GM19468 (cell line): ENCODE data around the gene SLC23A2.
"Not testable (repeated sequence)": the region's sequence is repeated elsewhere in the genome, so short reads cannot be mapped to it uniquely, and the experiment has no call there.

Experiments used
- ATAC-seq: cut with Tn5 transposase; IDR thresholded peaks from one replicate; pipeline ENCODE4 v1.9.1; 2021; ENCODE audit warnings: mild to moderate bottlenecking, moderate library complexity, moderate number of reproducible peaks; ENCODE audit not compliant: unreplicated experiment; ENCODE audit errors: extremely low read depth

SLC23A2 gene

DNA sequence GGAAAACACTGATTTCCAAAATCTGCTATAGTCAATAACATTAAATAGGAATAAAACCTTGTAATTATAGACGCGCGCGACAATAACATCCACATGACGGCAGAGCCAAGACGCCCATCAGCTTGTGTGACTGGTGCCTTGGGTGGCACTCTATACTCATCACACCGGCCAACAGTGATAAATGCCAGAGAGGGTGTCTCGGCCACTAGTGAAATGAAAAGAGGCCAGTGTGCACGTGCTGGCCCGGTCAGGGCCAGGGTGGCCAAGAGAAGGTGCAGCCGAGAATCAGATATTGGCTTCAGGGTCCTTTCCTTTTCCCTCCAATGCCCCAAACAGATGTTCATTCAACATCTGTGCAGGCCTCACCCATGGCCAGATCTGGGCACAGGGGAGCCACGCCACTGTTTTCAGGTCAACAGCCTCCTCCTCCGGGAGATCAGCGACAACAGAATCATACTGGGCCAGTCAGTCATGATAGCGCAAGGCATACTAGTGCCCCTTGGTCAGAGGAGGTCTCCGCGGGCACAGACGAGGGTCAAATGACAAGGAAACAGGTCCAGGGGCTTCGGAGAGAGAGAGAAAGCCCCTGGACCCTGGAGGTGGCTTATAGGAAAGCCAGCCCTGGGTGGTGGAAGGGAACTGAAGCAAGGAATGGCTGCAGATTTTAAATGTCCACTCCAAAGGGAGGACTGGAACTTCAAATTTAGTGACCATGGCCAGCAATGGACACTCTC lies 145.1 kb downstream of the SLC23A2 start:
- no peak for ATAC-seq

DNA sequence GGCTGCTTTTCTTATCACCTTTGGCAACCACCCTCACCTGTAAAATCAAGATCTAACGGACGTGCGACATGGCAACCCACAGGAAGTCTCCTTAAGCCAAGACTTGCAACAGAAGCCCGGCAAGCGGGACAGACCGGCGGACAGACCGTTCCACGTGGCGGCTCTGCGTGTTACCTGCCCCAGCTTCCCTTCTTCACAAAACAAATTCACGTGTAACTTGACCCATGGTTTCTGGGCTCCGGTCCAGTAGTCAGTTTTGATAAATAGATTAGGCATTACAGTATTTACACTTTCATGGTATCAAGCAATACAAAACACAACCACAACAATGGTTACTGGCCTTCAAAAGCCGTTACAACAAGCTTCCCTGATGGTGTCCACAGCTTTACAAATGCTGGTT lies 145.8 kb downstream of the SLC23A2 start:
- ATAC-seq, result no peak

DNA sequence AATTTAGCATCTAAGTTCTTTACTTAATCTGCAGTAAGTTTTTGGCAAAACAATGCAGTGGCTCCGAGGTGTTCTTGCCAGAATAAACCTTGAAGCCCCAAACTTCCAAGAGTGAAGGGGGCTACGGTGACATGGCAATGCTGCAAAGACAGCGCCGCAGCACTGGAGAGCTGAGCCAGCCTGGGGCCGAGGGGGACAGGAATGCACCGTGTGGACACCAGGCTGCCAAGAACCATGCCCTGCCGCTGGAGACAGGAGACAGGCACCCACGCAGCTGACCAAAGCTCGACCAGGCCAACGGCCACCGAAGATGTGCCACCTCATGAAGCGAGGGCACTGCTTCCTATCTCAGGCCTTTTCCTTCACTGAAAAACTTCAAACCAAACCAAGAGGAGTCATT lies 146.2 kb downstream of the SLC23A2 start:
- ATAC-seq, result no peak

DNA sequence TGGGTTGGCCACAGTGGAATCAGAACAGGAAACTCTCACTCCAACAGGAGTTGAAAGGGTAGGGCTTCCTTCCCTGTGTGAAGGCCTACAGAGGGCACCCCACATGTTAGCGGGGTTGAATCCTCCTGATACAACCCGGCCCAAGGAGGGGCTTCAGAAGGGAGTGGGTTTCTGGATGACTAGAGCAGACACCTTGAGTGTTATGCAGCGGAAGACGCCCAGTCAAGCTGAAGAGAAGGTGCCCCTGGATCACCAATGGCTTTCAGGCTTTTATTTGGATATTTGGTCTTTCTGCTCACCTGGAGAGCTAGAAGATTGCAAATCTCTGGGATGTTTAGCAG lies 146.8 kb downstream of the SLC23A2 start:
- ATAC-seq, result no peak

DNA sequence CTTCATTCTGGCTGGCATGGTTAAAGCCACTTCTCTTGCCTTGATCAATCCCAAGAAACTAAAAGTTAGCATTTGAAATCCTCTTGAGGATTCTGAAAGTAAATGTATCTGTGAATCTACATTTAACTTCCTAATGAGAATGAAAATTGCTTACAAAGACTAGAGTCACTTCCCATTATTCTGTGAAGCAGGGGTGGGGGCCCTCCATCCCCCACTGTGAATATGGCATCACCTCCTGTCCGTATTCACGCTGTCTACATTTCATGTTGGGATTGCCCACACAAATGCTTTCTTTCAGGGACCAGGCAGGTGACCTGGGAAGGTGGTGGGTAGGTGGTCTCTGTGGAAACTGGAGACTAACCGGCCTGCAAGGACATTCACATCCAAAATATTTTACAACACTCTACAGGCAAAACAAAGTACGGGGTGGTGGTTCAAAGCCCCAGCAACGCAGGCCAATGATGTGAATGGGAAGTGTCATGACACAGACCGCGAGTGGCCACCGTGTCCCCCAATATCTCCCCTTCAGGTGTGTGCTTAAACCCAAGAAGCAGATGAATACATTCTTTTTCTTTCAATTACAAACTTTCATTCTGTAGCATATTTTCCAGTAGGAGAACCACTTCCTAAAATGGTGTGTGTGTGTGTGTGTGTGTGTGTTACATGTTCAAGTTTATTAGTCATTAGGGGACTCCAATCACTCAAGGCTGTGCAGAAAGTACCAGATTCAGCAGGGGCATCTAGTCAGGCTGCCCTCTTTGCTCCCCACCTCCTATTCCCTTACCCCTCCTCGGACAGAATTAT lies 147.4 kb downstream of the SLC23A2 start:
- no peak for ATAC-seq

DNA sequence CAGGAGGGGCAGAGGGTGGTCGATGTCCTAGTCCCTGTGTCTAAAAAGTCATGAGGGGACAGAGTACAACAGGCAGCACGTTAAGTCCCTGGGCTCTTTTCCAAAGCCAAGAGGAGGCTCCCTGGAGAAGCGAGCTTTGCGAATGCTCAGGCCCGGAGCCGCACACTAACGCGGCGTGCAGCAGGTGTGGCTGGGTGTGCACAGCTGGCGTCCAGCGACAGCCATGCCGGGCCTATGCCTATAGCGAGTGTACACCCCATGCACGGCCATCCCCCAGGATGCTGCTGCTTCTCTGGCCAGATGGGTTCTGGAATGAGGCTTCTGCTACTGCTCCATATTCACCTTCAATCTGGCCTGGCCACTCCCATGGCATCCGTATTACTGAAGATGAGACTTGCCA lies 148.3 kb downstream of the SLC23A2 start:
- no peak for ATAC-seq

DNA sequence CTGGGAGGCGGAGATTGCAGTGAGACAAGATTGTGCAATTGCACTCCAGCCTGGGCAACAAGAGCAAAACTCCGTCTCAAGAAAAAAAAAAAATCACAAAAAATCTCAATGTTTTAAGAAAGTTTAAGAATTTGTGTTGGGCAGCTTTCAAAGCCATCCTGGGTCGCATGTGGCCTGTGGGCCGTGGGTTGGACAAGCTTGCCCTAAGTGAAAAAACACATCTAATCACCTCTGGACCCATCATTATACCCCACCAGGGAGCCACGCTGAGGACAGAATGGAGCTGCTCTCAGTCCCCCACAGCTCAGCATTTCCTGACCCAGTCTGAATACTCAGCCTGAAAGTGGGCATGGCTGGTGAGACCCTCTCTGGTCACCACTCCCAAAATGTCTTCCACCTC lies 150.3 kb downstream of the SLC23A2 start:
- ATAC-seq, result no peak

DNA sequence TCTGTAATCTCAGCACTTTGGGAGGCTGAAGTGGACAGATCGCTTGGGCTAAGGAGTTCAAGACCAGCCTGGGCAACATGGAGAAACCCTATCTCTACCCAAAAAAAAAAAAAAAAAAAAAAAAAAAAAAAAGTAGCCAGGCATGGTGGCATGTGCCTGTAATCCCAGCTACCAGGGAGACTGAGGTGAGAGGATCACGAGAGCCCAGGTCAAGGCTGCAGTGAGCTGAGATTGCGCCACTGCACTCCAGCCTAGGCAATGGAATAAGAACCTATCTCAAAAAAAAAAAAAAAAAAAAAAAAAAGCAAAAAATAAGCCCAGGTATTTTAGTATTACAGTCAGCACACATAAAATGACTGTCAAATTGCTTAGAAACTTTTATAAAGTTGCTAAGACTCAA lies 152.5 kb downstream of the SLC23A2 start:
- ATAC-seq, result not testable (repeated sequence)

DNA sequence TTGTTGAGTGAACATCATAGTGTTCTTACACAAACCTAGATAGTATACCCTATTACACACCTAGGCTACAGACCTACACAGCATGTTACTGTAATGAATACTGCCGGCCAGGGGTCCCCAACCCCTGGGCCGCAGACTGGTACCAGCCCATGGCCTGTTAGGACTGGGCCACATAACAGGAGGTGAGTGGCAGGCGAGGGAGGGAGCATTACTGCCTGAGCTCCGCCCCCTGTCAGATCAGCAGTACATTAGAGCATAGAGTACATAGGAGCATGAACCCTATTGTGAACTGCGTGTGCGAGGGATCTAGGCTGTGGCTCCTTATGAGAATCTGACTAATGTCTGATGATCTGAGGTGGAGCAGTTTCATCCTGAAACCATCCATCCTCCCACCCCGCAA lies 153.3 kb downstream of the SLC23A2 start:
- no peak for ATAC-seq

DNA sequence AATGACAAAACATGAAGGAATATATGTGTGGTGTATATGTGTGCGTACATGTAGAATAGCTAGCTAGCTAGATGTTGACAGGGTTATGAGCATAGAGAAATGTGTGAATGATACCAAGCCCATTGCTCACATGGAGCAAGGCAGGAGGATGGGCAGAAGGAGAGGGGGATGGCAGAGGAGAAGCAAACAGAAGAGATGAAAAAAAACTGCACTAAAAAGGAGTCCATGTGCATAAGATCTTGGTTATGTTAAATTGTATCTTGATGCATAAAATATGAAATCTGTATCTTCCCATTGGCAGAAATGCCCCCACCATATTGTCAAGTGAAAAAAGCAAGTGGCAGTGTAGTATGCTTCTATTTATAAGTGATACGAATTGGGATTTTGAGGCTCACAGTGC lies 154.5 kb downstream of the SLC23A2 start:
- ATAC-seq, result no peak

DNA sequence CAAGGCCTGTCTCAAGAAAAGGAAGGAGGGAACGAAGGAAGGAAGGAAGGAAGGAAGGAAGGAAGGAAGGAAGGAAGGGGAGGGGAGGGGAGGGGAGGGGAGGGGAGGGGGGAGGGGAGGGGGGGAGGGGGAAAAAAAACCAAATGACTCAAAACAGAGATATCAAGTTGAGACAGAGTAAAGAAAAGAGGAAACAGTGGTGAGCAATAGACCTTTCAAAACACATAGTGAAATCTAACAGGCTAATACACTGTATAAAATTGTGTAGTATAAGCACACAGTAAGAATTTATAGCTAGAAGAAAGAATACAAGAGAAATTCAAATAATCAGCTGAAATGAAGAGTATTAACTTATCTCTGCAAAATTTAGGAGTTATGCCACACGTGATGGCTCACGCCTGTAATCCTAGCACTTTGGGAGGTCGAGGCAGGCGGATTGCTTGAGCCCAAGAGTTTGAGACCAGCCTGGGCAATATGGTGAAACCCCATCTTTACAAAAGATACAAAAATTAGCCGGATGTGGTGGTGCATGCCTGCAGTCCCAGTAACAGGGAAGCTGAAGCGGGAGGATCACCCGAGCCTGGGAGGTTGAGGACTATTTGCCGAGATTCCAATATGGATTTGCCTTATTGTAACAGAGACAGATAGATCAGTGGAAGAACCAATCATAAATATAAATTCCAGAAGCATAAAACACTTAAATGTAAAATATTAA lies 156.4 kb downstream of the SLC23A2 start:
- ATAC-seq, result no peak

DNA sequence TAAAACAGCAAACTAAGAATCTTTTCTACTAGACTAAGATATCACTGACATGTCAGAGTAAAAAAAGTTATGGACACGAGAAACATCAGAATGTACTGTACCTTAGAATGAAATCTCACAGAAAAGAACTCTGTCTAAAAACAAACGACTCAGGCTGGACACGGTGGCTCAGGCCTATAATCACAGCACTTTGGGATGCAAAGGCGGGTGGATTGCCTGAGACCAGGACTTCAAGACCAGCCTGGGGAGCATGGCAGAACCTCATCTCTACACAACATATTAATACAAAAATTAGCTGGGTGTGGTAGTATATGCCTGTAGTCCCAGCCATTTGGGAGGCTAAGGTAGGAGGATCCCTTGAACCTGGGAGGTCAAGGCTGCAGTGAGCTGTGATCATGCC lies 157.0 kb downstream of the SLC23A2 start:
- ATAC-seq, result no peak

DNA sequence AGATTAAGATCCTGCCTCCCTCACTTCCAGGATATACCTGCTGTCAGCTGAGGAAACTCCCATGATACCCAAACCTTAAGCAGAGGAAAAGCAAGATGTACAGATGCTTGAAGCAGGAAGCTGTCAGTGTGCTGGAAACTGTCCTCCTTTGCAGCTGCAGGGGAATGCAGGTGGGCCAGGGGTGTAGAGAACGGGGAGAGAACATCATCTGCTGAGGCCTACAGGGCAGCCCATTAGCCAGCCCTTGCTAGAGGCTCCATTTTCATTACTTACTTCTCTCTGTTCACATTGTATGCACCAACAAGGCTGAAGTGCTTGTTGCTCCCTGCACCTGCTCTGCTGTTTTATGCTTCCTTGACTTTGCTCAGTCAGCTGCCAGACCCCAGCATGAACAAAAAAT lies 160.5 kb downstream of the SLC23A2 start:
- no peak for ATAC-seq

DNA sequence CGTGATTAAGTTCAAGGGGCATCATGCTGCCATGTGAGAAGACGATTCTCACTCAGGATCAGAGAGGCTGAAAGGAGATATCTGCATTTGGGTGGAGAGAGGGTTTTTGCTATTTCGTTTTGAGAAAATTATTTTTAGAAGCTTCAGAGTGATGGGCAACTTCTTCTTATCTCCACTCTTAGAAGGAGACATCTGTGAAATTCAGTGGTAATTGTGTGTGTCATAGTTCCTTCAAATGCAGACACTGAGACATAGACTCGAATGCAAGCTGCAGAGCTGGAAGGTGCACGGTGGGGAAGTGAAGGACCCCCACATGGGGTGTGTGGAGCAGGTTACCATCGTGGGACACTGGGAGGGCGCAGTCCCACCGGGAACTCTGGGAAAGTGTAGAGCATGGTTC lies 162.8 kb downstream of the SLC23A2 start:
- no peak for ATAC-seq

DNA sequence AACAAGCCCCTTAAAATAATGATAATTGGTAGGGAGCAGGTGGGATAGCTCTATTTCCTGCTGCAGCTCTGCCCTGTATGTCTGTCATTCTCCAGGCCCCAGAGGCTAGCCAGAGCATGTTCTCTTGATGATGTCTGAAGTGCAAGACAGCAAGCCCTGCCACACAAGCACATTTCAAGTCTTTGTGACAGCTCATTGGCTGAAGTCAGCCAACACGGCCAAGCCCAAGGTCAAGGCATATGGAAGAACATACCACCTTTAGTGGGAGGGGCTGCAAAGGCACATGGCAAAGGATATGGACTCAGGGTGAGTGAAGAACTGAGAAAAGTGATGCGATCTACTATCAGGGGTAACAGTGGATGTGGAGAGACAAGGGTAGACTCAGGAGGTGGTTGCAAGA lies 163.6 kb downstream of the SLC23A2 start:
- ATAC-seq, result no peak

DNA sequence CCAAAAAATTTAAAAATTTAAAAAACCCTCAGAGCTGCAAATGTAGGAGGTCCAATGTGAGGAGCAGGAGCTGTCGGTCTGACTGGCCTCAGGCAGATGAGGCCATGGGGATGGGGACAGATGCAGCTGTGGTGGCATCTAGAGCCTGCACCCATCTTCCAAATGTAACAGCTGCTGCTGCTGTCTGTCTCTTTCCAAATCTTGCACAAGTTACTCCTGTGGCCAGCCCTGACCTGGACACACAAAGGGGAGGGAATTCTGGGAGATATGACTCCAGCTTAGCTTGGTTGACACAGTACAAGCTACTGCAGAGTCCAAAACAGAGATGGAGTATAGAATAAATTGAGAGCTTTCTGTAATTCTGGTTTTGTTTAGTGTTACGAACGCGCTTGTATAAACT lies 164.4 kb downstream of the SLC23A2 start:
- ATAC-seq, result no peak

DNA sequence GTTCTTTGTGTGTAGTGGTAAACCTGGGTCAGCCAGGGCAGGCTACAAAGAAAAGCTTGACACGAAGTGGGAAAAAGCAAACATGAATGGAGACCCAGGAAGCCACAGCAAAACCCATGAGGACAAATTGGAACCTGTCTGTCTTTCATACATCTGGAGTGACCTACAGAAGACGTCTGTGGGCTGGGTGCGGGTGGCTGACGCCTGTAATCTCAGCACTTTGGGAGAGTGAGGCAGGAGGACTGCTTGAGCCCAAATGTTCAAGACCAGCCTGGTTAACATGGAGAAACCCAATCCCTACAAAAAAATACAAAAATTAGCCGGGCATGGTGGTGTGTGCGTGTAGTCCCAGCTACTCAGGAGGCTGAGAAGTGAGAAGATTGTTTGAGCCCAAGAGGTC lies 164.8 kb downstream of the SLC23A2 start:
- no peak for ATAC-seq

DNA sequence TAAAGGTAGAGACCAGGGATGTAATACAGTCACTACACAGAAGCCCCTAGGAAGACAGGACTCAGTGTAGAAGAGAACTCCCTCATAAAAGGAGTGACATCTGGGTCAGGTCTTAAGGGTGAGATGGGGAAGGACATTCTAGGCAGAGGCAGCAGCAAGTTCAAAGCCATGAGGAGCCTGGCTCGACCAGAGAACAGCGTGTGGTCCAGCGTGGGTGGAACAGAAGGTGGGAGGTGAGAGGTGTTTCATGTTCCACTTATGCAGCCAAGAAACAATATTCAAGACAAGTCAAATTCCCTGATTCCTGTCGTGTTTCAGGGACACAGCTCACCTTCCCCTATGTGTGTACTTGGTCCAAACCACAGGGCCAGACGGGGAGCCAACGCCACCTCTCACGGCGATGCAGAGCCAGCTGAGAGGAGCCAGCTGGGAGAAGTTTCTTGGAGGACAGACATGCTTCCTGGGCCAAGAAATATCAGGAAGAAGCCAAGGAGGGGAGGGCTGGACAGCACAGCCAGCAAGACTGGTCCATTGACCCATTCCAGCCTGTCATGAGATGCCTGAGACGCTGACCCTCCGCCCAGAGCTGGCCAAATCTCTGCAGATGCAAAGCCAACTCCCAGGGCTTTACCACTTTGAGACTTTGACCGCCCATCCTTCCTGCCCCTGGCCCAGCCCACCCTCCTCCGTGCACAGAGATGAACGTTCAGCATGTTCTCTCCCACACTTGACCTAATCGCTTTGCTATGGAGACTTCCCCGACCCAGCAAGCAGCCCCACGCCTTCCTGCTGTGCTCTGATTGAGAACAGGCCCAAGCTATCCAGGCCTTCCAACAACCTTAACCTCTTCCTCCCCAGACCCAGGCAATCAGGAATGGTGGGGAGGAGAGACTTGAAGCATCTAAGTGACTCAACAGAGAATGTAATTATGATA lies 165.8 kb downstream of the SLC23A2 start:
- no peak for ATAC-seq

DNA sequence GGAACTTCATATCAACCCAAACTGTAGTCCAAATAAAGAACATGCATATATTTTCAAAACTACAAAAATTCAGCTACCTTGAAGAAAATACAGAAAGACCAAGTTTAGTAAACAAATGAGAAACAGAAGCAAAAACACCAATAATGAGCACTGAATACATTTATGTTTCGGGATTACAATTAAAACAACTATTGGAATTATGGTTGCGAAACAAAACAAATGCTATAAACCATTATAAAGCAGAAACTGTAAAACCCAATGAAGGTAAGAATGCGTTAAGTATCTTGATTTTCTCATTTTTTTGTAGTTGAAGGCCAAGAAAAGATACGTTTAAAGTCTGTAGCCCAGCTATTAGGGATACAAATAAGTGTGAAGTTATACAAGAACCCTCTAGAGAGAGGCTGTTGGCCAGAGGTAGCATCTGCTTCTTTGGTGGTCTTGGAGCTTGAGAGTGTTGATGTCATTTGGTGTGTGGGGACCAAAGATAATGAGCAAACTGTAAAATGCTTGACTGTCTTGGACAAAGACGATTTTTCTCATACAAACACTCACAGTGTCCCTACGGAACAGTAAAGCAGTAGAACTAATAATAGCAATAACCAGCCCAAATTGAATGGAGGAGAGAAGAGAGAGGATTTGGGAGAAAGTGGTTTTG lies 168.1 kb downstream of the SLC23A2 start:
- ATAC-seq, result no peak

DNA sequence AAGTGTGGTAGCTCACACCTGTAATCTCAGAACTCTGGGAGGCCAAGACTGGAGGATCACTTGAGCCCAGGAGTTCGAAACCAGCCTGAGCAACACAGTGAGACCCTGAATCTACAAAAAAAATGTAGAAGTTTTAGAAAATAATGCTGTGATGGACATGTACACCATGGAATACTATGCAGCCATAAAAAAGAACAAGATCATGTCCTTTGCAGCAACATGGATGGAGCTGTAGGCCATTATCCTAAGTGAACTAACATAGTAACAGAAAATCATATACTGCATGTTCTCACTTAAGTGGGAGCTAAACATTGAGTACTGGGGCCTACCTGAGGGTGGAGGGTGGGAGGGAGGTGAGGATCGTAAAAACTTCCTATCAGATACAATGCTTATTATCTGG lies 168.8 kb downstream of the SLC23A2 start:
- ATAC-seq, result no peak
